GM18508 (cell line): Measurements from ENCODE around the gene SMCO4.
"Not testable (repeated sequence)": the region's sequence is repeated elsewhere in the genome, so short reads cannot be mapped to it uniquely, and the experiment has no call there.

Experiments
- ATAC-seq: cut with Tn5 transposase; IDR thresholded peaks from one replicate; pipeline ENCODE4 v1.9.1; 2021; ENCODE audit warnings: moderate number of reproducible peaks; ENCODE audit not compliant: insufficient read depth, unreplicated experiment

Gene SMCO4

GRCh38 chr11:93543292-93543977 lies at the start of gene SMCO4:
Gene SMCO4 (minus strand): TSS chr11:93543391. CDS start chr11:93479189, 64,202 bp downstream.
- peak; percentile 51 for ATAC-seq

DNA sequence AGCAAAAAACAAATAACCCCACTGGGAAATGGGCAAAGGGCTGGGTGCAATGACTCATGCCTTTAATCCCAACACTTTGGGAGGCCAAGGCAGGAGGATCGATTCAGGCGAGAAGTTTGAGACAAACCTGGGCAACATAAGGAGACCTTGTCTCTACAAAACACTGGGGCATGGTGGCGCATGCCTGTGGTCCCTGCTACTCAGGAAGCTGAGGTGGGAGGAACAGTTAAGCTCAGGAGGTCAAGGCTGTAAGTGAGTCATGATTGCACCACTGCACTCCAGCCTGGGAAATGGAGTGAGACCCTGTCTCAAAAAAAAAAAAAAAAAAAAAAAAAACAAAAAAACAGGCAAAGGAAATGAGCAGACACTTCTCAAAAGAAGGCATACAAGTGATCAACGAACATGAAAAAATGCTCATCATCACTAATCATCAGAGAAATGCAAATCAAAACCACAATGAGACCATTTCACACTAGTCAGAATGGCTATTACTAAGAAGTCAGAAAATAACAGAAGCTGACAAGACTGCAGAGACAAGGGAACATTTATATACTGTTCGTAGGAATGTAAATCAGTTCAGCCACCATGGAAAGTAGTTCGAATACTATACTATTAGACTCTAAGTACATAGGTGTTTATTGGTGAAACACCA lies 48.2 kb upstream of the SMCO4 start:
- peak; percentile 49 for ATAC-seq

- no peak for ATAC-seq
Observed at GRCh38 chr11:93589347-93589746, 46.2 kb upstream of the SMCO4 start.

DNA sequence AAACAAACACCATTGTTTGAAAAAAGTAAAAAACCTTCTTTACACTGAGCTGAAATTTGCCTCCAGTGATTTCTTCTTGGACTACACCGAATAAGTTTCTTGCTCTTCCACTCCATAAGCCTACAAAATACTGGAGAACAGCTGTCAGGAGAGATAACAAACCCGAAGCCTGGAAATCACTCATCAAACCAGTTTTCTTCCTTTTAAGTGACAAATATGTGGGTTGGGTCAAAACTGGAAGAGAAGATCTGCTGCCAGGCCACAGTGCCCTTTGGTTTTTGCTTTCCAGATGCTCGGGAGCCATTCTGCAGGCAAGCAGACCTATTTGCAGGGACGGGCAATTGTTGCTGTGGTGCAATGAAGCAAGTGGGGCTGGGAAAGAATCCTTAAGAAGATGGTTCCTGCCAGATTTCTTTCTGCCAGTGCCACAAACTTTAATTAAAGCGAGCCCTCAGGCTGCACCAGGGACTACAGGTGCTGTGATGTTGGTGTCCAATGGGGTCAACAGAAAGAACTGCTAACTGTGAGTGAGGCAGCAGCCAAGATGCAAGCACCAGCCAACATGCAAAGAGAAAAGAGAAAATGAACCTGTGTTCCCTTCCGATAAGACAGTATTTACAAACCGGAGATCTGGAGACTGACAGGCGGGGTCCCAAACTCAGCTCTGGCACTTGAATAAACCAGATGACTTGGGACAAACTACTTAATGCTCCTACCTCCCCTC lies 44.8 kb upstream of the SMCO4 start:
- ATAC-seq: no peak

DNA sequence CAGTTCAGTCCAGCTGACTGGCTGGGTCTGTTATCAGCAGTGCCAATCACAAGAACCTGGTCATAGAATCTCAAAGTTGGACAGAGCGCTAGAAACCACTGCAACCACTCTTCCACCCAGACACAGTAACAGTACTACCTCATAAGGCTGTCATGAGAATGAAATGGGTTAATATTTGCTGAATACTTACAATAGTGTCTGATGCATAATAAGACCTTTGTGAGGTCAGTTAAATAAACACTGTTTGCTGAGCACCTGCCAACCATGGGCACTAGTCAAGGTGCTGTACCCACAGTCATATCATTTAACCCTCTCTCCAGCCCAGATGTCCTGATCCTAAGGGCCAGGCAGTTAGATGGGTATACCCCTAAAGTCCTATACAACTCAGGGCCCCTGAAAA lies 44.2 kb upstream of the SMCO4 start:
- not testable (repeated sequence) for ATAC-seq

GRCh38 chr11:93585758-93586157 lies 42.6 kb upstream of the SMCO4 start:
- ATAC-seq: no peak

- ATAC-seq: no peak
Observed at GRCh38 chr11:93583490-93583889, 40.3 kb upstream of the SMCO4 start.

GRCh38 chr11:93579187-93579751 lies 36.1 kb upstream of the SMCO4 start:
- ATAC-seq: no peak

- ATAC-seq: no peak
Observed at GRCh38 chr11:93577286-93577685, 34.1 kb upstream of the SMCO4 start.

DNA sequence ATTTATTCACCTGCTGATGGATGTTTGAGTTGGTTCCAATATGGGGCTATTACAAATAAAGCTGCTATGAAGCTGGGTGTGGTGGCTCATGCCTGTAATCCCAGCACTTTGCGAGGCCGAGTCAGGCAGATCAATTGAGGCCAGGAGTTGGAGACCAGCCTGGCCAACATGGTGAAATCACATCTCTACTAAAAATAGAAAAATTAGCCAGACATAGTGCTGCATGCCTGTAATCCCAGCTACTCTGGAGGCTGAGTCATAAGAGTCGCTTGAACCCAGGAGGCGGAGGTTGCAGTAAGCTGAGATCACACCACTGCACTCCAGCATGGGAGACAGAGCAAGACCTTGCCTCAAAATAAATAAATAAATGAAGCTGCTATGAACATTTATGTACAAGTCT lies 33.7 kb upstream of the SMCO4 start:
- not testable (repeated sequence) for ATAC-seq

DNA sequence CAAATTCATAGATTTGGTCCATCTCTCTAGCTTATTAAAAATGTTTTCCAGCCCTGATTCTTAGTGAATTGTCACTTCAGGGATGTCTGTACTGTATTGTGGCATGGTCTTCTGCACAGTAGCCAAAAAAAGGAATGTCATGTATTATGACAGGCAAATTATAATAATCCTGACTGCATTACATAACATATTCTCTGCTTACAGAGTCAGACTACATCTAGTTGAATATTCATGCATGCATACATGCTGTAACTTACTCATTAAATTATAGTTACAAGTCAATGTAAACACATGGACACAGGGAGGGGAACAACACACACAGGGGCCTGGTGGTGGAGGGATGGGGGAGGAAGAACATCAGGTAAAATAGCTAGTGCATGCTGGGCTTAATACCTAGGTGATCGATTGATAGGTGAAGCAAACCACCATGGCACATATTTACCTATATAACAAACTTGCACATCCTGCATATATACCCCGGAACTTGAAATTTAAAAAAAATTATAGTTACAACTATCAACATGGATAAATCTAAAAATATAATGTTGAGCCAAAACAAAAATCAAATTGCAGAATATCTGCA lies 31.5 kb upstream of the SMCO4 start:
- no peak for ATAC-seq

DNA sequence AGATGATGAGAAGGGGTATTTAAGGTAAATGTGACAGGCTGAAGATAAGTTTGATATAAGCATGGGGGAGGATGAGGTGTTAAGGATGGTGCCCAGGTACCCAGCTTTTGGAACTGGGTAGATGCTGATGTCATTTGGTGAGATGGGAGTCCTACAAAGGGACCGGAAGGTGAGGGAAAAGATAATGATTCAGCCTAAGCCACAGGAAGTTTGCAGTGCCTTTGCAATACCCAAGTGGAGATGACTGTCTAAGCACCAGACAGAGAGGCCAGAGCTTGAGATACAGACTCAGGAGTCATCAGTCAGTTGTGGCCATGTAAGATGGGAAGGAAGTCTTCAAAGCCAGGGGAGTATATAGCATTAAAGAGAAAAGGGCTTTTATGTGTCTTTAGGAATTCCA lies 30.0 kb upstream of the SMCO4 start:
- ATAC-seq: no peak

- no peak for ATAC-seq
Observed at GRCh38 chr11:93572621-93573020, 29.4 kb upstream of the SMCO4 start.

DNA sequence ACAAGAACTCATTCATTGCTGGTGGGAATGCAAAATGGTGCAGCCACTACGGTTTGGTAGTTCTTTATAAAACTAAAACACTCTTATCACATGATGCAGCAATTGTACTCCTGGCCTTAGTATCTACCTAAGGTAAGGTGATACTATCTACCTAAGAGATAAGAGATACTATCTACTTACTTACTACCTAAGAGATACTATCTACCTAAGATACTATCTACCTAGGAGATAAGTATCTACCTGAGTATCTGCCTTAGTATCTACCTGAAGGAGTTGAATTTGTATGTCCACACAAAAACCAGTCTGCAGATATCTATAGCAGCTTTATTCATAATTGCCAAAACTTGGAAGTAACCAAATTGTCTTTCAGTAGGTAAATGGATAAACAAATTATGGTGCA lies 29.0 kb upstream of the SMCO4 start:
- no peak for ATAC-seq

GRCh38 chr11:93571612-93572011 lies 28.4 kb upstream of the SMCO4 start:
- ATAC-seq: no peak

- ATAC-seq: no peak
Observed at GRCh38 chr11:93570759-93571413, 27.7 kb upstream of the SMCO4 start.

DNA sequence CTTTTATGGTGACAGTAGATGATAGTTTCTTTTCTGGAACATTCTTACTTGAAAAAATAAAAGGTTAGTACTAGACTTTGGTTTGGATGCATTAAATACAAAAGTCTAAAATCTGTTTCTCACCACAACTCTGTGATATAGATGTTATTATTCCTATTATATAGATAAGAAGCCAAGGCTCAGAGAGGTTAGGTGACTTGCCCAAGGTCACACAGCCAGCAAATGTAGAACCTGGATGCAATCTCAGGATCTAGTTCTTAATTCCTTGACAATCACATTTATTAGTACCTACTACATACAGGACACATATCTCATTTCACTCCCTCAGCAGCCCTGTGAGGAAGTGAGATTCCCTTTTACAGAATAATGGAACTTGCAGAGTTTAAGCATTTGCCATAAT lies 26.3 kb upstream of the SMCO4 start:
- no peak for ATAC-seq

- no peak for ATAC-seq
Observed at GRCh38 chr11:93568726-93569125, 25.5 kb upstream of the SMCO4 start.

DNA sequence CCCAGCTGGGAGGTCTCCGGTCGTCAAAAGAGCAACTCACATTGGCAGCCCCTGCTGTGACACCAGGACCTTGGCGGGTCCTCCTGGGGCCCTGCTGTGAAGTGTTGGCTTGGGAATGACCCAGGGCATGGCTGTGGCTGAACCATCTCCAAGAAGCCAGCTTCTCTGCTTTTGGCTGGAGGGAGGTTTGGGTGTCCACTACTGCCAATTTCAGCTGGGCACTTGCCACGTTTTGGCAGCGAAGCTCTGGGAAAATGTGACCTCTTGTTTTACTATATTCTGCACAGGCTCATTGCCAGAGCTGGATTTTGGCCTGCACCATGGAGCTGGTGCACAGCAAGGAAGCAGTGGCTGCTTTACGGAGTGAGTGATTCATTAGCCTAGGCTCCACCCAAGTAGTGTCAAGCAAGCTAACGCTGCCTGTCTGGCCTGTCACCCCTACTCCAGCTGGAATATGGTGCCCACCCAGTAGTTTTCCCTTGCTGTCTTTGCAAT lies 24.3 kb upstream of the SMCO4 start:
- ATAC-seq: no peak

DNA sequence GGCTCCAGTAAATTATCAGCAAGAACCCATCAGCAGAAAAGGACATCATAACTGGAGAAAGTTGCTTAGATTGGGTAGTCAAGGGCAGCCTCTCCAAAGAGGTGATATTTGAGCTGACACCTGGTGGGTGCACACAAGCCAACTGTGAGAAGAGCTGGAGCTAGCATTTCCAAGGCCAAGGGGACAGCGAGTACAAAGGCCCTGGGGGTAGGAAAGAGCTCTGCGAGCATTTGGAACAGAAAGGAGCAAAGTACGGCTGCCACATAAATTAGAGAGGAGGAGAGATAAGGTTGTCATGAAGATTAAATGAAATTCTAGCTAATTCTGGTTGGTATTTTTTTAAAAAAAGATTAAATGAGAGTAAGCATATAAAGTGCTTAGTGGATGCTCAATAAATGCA lies 21.7 kb upstream of the SMCO4 start:
- ATAC-seq: no peak
